Activated CD8-positive, alpha-beta T cell treated with anti-CD3 and anti-CD28 coated beads for 36 hours (primary cell): ENCODE data around the gene KLC3. TPM values are rescaled to one million over a fixed set of nuclear protein-coding genes. Genes with fewer than 3 reads are reported as not detected.

Source experiments
- ATAC-seq: fragments of 200-7000 bp; cut with Tn5 transposase; one replicate; pipeline ENCODE4 v1.10.0; 2021; ENCODE audit warnings: mild to moderate bottlenecking, moderate library complexity
- CTCF ChIA-PET: fragments of 350-600 bp; sonication (Branson Sonifier 250); formaldehyde crosslinking; loops from one replicate; lab custom pipeline; 2021; ENCODE audit warnings: antibody characterized with exemption; lab: Charles Lee
- POLR2A ChIA-PET: fragments of 350-600 bp; sonication (Branson Sonifier 250); formaldehyde crosslinking; loops from one replicate; lab custom pipeline; 2021; ENCODE audit warnings: antibody characterized with exemption; lab: Charles Lee
- DNase-seq: peaks from one replicate; pipeline ENCODE4 v3.0.0-alpha.2; 2020
- H3K27ac Mint-ChIP-seq: one replicate; pipeline ENCODE4 v1.8.0; 2021; ENCODE audit warnings: mild to moderate bottlenecking, mixed read lengths
- H3K27me3 Mint-ChIP-seq: one replicate; pipeline ENCODE4 v1.8.0; 2021; ENCODE audit warnings: mixed read lengths
- H3K36me3 Mint-ChIP-seq: one replicate; pipeline ENCODE4 v1.8.0; 2021; ENCODE audit warnings: low read depth, mixed read lengths
- H3K4me1 Mint-ChIP-seq: one replicate; pipeline ENCODE4 v1.8.0; 2021; ENCODE audit warnings: low read depth, mixed read lengths
- H3K4me3 Mint-ChIP-seq: one replicate; pipeline ENCODE4 v1.8.0; 2021; ENCODE audit warnings: mild to moderate bottlenecking, moderate library complexity, mixed read lengths
- H3K9me3 Mint-ChIP-seq: one replicate; pipeline ENCODE4 v1.8.0; 2021; ENCODE audit warnings: mixed read lengths
- CTCF ChIP-seq: fragments of 200-600 bp; IDR thresholded peaks from one replicate; pipeline ENCODE4 v1.8.0; 2022; ENCODE audit warnings: antibody characterized with exemption, mild to moderate bottlenecking
- intact Hi-C: fragments of 100-400 bp; cut with micrococcal nuclease; formaldehyde crosslinking; loops from one replicate; pipeline ENCODE4 v1.10.0; 2022
- total RNA-seq, 2 experiments: library from RNA; stranded (reverse); gene quantifications; one replicate each; pipeline ENCODE4 v1.2.3, GENCODE V29; 2021

KLC3 gene
- total RNA-seq, 2 experiments from 2014 or later = not detected

GRCh38 chr19:45342911-45343310 lies 2.4 kb downstream of the KLC3 start:
- Mint-ChIP-seq H3K4me1 (peaks cover 7% of the 10 kb centered on the region), H3K4me3 (no peak overlapping the region), H3K27ac (no peak overlapping the region), H3K9me3 (no peaks in the 10 kb centered on the region), H3K36me3 (no peaks in the 10 kb centered on the region), H3K27me3 (peaks cover 28% of the 10 kb centered on the region)
- DNase-seq (no peak), ATAC-seq (no peak)
- ChIA-PET CTCF (no interaction called here), POLR2A (no interaction called here)
- intact Hi-C loops = no loop called here
- no peak for TF ChIP-seq CTCF

GRCh38 chr19:45344621-45345505 lies 4.3 kb downstream of the KLC3 start:
- DNase-seq = no peak
- no peaks in the 10 kb centered on the region for H3K36me3 Mint-ChIP-seq
- H3K27ac Mint-ChIP-seq = no peak overlapping the region
- ChIA-PET POLR2A (no interaction called here), CTCF (interaction anchor here (0.8 to 1.0 kb wide), 2 partner anchors 57 to 96 kb away, joined by 3 to 4 read pairs; no protein-coding TSS in a partner anchor)
- no peaks in the 10 kb centered on the region for H3K9me3 Mint-ChIP-seq
- ATAC-seq = no peak
- no peak for TF ChIP-seq CTCF
- intact Hi-C loops = no loop called here
- H3K27me3 Mint-ChIP-seq = peaks cover 19% of the 10 kb centered on the region
- H3K4me3 Mint-ChIP-seq = no peak overlapping the region
- H3K4me1 Mint-ChIP-seq = peaks cover 5% of the 10 kb centered on the region

- Mint-ChIP-seq H3K9me3 (no peaks in the 10 kb centered on the region), H3K36me3 (no peaks in the 10 kb centered on the region), H3K4me3 (no peak overlapping the region), H3K4me1 (no peaks in the 10 kb centered on the region), H3K27me3 (peaks cover 16% of the 10 kb centered on the region), H3K27ac (no peak overlapping the region)
- DNase-seq = no peak
- TF ChIP-seq CTCF = no peak
- CTCF ChIA-PET = interaction anchor here (1.0 kb wide), 1 partner anchor 97 kb away, joined by 4 read pairs; no protein-coding TSS in a partner anchor
- no peak for ATAC-seq
- intact Hi-C loops = no loop called here
- POLR2A ChIA-PET = no interaction called here
These were observed 4.9 kb downstream of the KLC3 start for GRCh38 chr19:45345506-45345860.

GRCh38 chr19:45346449-45346848 lies 5.9 kb downstream of the KLC3 start:
- TF ChIP-seq CTCF = no peak
- no peaks in the 10 kb centered on the region for H3K4me1 Mint-ChIP-seq
- H3K27ac Mint-ChIP-seq = no peak overlapping the region
- ATAC-seq = no peak
- POLR2A ChIA-PET = no interaction called here
- no peaks in the 10 kb centered on the region for H3K9me3 Mint-ChIP-seq
- intact Hi-C loops = no loop called here
- no peaks in the 10 kb centered on the region for H3K36me3 Mint-ChIP-seq
- CTCF ChIA-PET = no interaction called here
- H3K4me3 Mint-ChIP-seq = no peak overlapping the region
- no peak for DNase-seq
- peaks cover 16% of the 10 kb centered on the region for H3K27me3 Mint-ChIP-seq

GRCh38 chr19:45347570-45348366 lies 7.2 kb downstream of the KLC3 start:
- CTCF ChIA-PET = interaction anchor here (0.6 kb wide), 1 partner anchor 13 kb away, joined by 3 read pairs; no protein-coding TSS in a partner anchor

More at GRCh38 chr19:45347570-45348366, 7.2 kb downstream of the KLC3 start:
- no peak for ATAC-seq
- no peak for DNase-seq
- no peak for TF ChIP-seq CTCF
- intact Hi-C loops = no loop called here
- no peaks in the 10 kb centered on the region for H3K4me1 Mint-ChIP-seq
- no peak overlapping the region for H3K4me3 Mint-ChIP-seq
- POLR2A ChIA-PET = no interaction called here
- H3K36me3 Mint-ChIP-seq = no peaks in the 10 kb centered on the region
- peaks cover 16% of the 10 kb centered on the region for H3K27me3 Mint-ChIP-seq
- H3K27ac Mint-ChIP-seq = no peak overlapping the region
- H3K9me3 Mint-ChIP-seq = no peaks in the 10 kb centered on the region
